ENCODE results near the gene IQSEC2. TPM values are rescaled to one million over a fixed set of nuclear protein-coding genes. Genes with fewer than 3 reads are reported as not detected.

IQSEC2 gene
- total and polyA plus RNA-seq, 4 donors: 9.0 to 24.6 (median 17.4) TPM

GRCh38 chrX:53246231-53246630 lies 35.2 kb downstream of the IQSEC2 start:
- H3K36me3 ChIP-seq (ENCODE audit: control insufficient read depth in 4 of 4, insufficient read depth in 4 of 4, low read length in 4 of 4): peaks cover 0 to 6% (median 1%) of the 10 kb centered on the region in 4 donors
- WGBS, 2 donors: 81 to 93% methylated on average over 2 of the region's 2 CpGs
- DNase-seq: no peak

DNA sequence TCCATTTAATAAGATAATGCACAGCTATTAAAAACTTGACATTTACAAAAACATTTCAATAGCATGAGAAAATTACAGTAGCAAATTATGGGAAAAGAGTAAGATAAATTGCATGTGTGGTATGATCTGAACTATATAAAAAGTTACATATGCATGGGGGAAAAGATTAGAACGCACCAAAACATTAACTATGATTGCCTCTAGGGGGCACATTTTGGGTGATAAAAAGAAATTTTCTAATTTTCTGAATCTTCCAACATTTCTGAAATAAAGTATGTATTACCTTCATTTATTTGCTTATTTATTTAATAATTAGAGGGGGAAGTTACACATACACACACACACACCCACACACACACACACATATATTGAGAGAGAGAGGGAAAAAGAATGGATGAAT lies 36.8 kb downstream of the IQSEC2 start:
- Histone ChIP-seq H3K4me3 (no peak overlapping the region), H3K36me3 (ENCODE audit: control insufficient read depth in 4 of 4, insufficient read depth in 4 of 4, low read length in 4 of 4) (peaks cover 0 to 2% (median under 1%) of the 10 kb centered on the region in 4 donors), H3K9me3 (ENCODE audit: control insufficient read depth in 4 of 4, insufficient read depth in 3 of 4, low read length in 3 of 4) (no peaks in the 10 kb centered on the region), H3K27me3 (ENCODE audit: control insufficient read depth in 3 of 3, insufficient read depth in 3 of 3, low read length in 2 of 3) (peaks cover 0 to 44% (median 19%) of the 10 kb centered on the region in 3 donors), H3K27ac (ENCODE audit: low read depth in 1 of 2, low read length in 1 of 2) (no peak overlapping the region), H3K9ac (ENCODE audit: insufficient read depth in 1 of 2, low read length in 2 of 2) (no peak overlapping the region), H3K4me1 (ENCODE audit: control insufficient read depth in 5 of 5, insufficient read depth in 5 of 5, low read length in 5 of 5) (no peaks in the 10 kb centered on the region)
- WGBS, 2 donors: 69 to 75% methylated on average over 1 of the region's 1 CpG
- ATAC-seq (ENCODE audit: insufficient read depth, low FRiP score) (no peak), DNase-seq (no peak)
- TF ChIP-seq, protein P1, sequence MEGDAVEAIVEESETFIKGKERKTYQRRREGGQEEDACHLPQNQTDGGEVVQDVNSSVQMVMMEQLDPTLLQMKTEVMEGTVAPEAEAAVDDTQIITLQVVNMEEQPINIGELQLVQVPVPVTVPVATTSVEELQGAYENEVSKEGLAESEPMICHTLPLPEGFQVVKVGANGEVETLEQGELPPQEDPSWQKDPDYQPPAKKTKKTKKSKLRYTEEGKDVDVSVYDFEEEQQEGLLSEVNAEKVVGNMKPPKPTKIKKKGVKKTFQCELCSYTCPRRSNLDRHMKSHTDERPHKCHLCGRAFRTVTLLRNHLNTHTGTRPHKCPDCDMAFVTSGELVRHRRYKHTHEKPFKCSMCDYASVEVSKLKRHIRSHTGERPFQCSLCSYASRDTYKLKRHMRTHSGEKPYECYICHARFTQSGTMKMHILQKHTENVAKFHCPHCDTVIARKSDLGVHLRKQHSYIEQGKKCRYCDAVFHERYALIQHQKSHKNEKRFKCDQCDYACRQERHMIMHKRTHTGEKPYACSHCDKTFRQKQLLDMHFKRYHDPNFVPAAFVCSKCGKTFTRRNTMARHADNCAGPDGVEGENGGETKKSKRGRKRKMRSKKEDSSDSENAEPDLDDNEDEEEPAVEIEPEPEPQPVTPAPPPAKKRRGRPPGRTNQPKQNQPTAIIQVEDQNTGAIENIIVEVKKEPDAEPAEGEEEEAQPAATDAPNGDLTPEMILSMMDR (IDR thresholded peaks at IDR 0.05; ENCODE audit: control extremely low read depth, extremely low read depth): no peak

More at GRCh38 chrX:53246231-53246630, 35.2 kb downstream of the IQSEC2 start:
- no peaks in the 10 kb centered on the region for H3K4me1 ChIP-seq (ENCODE audit: control insufficient read depth in 5 of 5, insufficient read depth in 5 of 5, low read length in 5 of 5)
- H3K9me3 ChIP-seq (ENCODE audit: control insufficient read depth in 4 of 4, insufficient read depth in 3 of 4, low read length in 3 of 4): no peaks in the 10 kb centered on the region
- TF ChIP-seq, protein P1 (IDR thresholded peaks at IDR 0.05; ENCODE audit: control extremely low read depth, extremely low read depth): no peak
- H3K4me3 ChIP-seq: no peak overlapping the region
- no peak overlapping the region for H3K27ac ChIP-seq (ENCODE audit: low read depth in 1 of 2, low read length in 1 of 2)
- H3K9ac ChIP-seq (ENCODE audit: insufficient read depth in 1 of 2, low read length in 2 of 2): no peak overlapping the region
- no peak for ATAC-seq (ENCODE audit: insufficient read depth, low FRiP score)
- peaks cover 0 to 45% (median 15%) of the 10 kb centered on the region in 3 donors for H3K27me3 ChIP-seq (ENCODE audit: control insufficient read depth in 3 of 3, insufficient read depth in 3 of 3, low read length in 2 of 3)

DNA sequence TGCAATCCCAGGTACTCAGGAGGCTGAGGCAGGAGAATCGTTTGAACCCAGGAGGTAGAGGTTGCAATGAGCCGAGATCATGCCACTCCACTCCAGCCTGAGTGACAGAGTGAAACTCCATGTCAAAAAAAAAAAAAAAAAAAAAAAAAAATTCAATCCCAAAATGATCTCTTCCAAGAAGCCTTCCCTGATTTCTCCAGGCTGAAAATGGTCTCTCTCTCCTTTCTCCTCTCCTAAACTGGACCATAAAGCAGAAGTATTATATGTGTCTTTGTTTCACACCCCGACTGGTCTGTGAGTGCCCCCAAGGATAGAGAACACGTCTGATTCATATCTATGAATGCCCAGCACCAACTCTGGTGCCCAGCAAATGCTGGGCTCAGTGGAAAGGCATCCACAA lies 39.1 kb downstream of the IQSEC2 start:
- H3K27me3 ChIP-seq (ENCODE audit: control insufficient read depth in 3 of 3, insufficient read depth in 3 of 3, low read length in 2 of 3): peaks cover 0 to 42% (median 19%) of the 10 kb centered on the region in 3 donors
- H3K27ac ChIP-seq (ENCODE audit: low read depth in 1 of 2, low read length in 1 of 2): no peak overlapping the region
- H3K36me3 ChIP-seq (ENCODE audit: control insufficient read depth in 4 of 4, insufficient read depth in 4 of 4, low read length in 4 of 4): peaks cover 0 to 5% (median under 1%) of the 10 kb centered on the region in 4 donors
- DNase-seq (no peak), ATAC-seq (ENCODE audit: insufficient read depth, low FRiP score) (no peak)
- no peak overlapping the region for H3K4me3 ChIP-seq
- H3K9me3 ChIP-seq (ENCODE audit: control insufficient read depth in 4 of 4, insufficient read depth in 3 of 4, low read length in 3 of 4): no peaks in the 10 kb centered on the region
- H3K4me1 ChIP-seq (ENCODE audit: control insufficient read depth in 5 of 5, insufficient read depth in 5 of 5, low read length in 5 of 5): no peaks in the 10 kb centered on the region
- TF ChIP-seq, protein P1 (IDR thresholded peaks at IDR 0.05; ENCODE audit: control extremely low read depth, extremely low read depth): no peak
- H3K9ac ChIP-seq (ENCODE audit: insufficient read depth in 1 of 2, low read length in 2 of 2): no peak overlapping the region
- WGBS, 2 donors: 82 to 95% methylated on average over 2 to 4 of the region's 4 CpGs

DNA sequence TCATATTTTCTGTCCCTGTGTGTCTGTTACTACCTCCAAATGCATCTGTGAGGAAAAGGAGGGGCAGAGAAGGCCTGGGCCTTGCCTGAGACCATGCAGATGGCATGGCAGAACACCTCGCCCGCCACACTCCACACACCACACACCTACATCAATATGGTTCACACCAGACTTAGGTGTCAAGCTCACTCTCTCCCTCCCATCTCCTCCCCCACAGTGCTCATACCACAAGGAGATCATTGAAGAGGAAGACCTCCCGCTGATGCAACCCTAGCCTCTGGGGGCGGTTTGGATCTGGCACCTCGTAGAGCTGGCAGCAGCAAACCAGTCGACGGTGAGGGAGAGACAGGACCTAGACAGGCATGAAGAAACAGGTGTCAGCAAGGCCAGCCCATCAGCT lies 39.8 kb downstream of the IQSEC2 start:
- 66 to 84% methylated on average over 7 of the region's 7 CpGs for WGBS, 2 donors
- Histone ChIP-seq H3K9me3 (ENCODE audit: control insufficient read depth in 4 of 4, insufficient read depth in 3 of 4, low read length in 3 of 4) (no peaks in the 10 kb centered on the region), H3K4me1 (ENCODE audit: control insufficient read depth in 5 of 5, insufficient read depth in 5 of 5, low read length in 5 of 5) (no peaks in the 10 kb centered on the region), H3K36me3 (ENCODE audit: control insufficient read depth in 4 of 4, insufficient read depth in 4 of 4, low read length in 4 of 4) (peaks cover 0 to 7% (median under 1%) of the 10 kb centered on the region in 4 donors), H3K27ac (ENCODE audit: low read depth in 1 of 2, low read length in 1 of 2) (no peak overlapping the region), H3K27me3 (ENCODE audit: control insufficient read depth in 3 of 3, insufficient read depth in 3 of 3, low read length in 2 of 3) (peaks cover 0 to 46% (median 16%) of the 10 kb centered on the region in 3 donors), H3K4me3 (no peak overlapping the region), H3K9ac (ENCODE audit: insufficient read depth in 1 of 2, low read length in 2 of 2) (no peak overlapping the region)
- TF ChIP-seq, protein P1 (IDR thresholded peaks at IDR 0.05; ENCODE audit: control extremely low read depth, extremely low read depth): no peak
- DNase-seq: no peak
- ATAC-seq (ENCODE audit: insufficient read depth, low FRiP score): no peak
